ENCODE data around the gene MAT1A. TPM values are rescaled to one million over a fixed set of nuclear protein-coding genes. Genes with fewer than 3 reads are reported as not detected.

The MAT1A gene
- total and polyA plus RNA-seq, 9 of the 15 experiments (the other 6 are each of a cell fraction or from before 2014, with no cell fraction given): 0.03 to 0.30 (median 0.11) TPM; not detected in 2

- no peaks in the 10 kb centered on the region for H3K4me1 ChIP-seq (replicated peaks in 1 of 2; ENCODE audit: control insufficient read depth in 2 of 2, insufficient read depth in 2 of 2, low read length in 2 of 2)
- H3K4me3 ChIP-seq: no peak overlapping the region
- no peaks in the 10 kb centered on the region for H3K36me3 ChIP-seq (ENCODE audit: control insufficient read depth, insufficient read depth, low read length)
- CTCF ChIA-PET (ENCODE audit: low intra/inter-chr PET ratio): no interaction called here
- no peaks in the 10 kb centered on the region for H4K20me1 ChIP-seq (replicated peaks; ENCODE audit: control insufficient read depth, insufficient read depth, low read length)
- H3K9me3 ChIP-seq (replicated peaks; ENCODE audit: control insufficient read depth, insufficient read depth, low read depth, low read length): no peaks in the 10 kb centered on the region
- H3K27me3 ChIP-seq (ENCODE audit: control insufficient read depth in 2 of 2, insufficient read depth in 2 of 2, low read length in 2 of 2): peaks cover 3 to 21% of the 10 kb centered on the region in 2 experiments
- no peak for DNase-seq (ENCODE audit: extremely low read depth in 1 of 4, low spot score in 3 of 4)
- 0% methylated on average over 6 of the region's 6 CpGs for WGBS (ENCODE audit: insufficient coverage, low coverage, missing lambda C conversion rate)
- no peak overlapping the region for H3K9ac ChIP-seq (ENCODE audit: insufficient read depth in 1 of 2, low read depth in 2 of 2, low read length in 2 of 2)
- FAIRE-seq: no peak
- no peaks in the 10 kb centered on the region for H3K79me2 ChIP-seq (ENCODE audit: control insufficient read depth, insufficient read depth, low read length)
- no peak overlapping the region for H2AFZ ChIP-seq (ENCODE audit: low read depth, low read length)
- in situ Hi-C loops (cut with MboI) (no loop called here), intact Hi-C loops (cut with micrococcal nuclease) (no loop called here)
- no peak for ATAC-seq
- H3K9me1 ChIP-seq (ENCODE audit: control insufficient read depth, insufficient read depth, low read length): no peaks in the 10 kb centered on the region
- H3K4me2 ChIP-seq (ENCODE audit: insufficient read depth, low read length): no peak overlapping the region
- TF ChIP-seq ZFPM2 (CRISPR knock-in tag; IDR thresholded peaks at IDR 0.05) (no peak), ARID2 (IDR thresholded peaks at IDR 0.05) (no peak), U2AF1 (optimal IDR thresholded peaks at IDR 0.05; ENCODE audit: low read depth, low read length) (no peak), L3MBTL2 (IDR thresholded peaks at IDR 0.05) (no peak), U2AF2 (optimal IDR thresholded peaks at IDR 0.05; ENCODE audit: low read depth, low read length) (no peak), CHCHD3 (CRISPR knock-in tag; IDR thresholded peaks at IDR 0.05) (no peak), GATA2 (CRISPR knock-in tag; IDR thresholded peaks at IDR 0.05) (no peak)
- TF ChIP-seq, protein P1, sequence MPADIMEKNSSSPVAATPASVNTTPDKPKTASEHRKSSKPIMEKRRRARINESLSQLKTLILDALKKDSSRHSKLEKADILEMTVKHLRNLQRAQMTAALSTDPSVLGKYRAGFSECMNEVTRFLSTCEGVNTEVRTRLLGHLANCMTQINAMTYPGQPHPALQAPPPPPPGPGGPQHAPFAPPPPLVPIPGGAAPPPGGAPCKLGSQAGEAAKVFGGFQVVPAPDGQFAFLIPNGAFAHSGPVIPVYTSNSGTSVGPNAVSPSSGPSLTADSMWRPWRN (IDR thresholded peaks at IDR 0.05; ENCODE audit: low read depth): no peak
- POLR2A ChIA-PET: interaction anchor here (0.6 kb wide), 1 partner anchor 10 kb away, joined by 3 read pairs; no protein-coding TSS in a partner anchor
- no peak overlapping the region for H3K27ac ChIP-seq (ENCODE audit: extremely low read depth, low read depth, low read length)
- BruUV-seq (replicated peaks): no TSS peak
Observed at GRCh38 chr10:80292607-80293239, 3.3 kb upstream of the MAT1A start.

Measured in K562 (cell line).